Gastroesophageal sphincter (tissue), 4 donors: Measurements from ENCODE around the gene KNL1. TPM values are rescaled to one million over a fixed set of nuclear protein-coding genes. Genes with fewer than 3 reads are reported as not detected.
"Not testable (repeated sequence)": the region's sequence is repeated elsewhere in the genome, so short reads cannot be mapped to it uniquely, and the experiment has no call there.

ENCODE experiments used
- ATAC-seq: fragments of 150-250 bp; one replicate; pipeline ENCODE4 v1.9.1; 2016; ENCODE audit warnings: mild to moderate bottlenecking, moderate library complexity
- H3K27ac ChIP-seq, 4 donors: fragments of 200-600 bp; sonication (generic) in 3 of 4; 1 replicate in 3 of 4; 2 replicates in 1 of 4; pipeline ENCODE4 v1.5.1; 2016 to 2019
- H3K27me3 ChIP-seq: fragments of 200-600 bp; sonication (generic); one replicate; pipeline ENCODE4 v1.5.1; 2019
- H3K36me3 ChIP-seq, 2 donors: fragments of 200-600 bp; sonication (generic); one replicate each; pipeline ENCODE4 v1.5.1; 2019; ENCODE audit warnings: control low read depth in 1 of 2
- H3K4me1 ChIP-seq, 3 donors: fragments of 200-600 bp; sonication (generic); 1 replicate in 2 of 3; 2 replicates in 1 of 3; pipeline ENCODE4 v1.5.1; 2016 to 2019; ENCODE audit warnings: control low read depth in 2 of 3
- H3K4me3 ChIP-seq, 2 donors: fragments of 200-600 bp; sonication (generic); one replicate each; pipeline ENCODE4 v1.5.1; 2019; ENCODE audit warnings: mild to moderate bottlenecking in 1 of 2, moderate library complexity in 1 of 2
- H3K9me3 ChIP-seq, 3 donors: fragments of 200-600 bp; sonication (generic); one replicate each; pipeline ENCODE4 v1.5.1; 2017 to 2019; ENCODE audit warnings: control low read depth in 2 of 3
- CTCF ChIP-seq, 4 experiments: fragments of 200-600 bp in 2 of 4; fragments of 450-650 bp in 2 of 4; sonication (generic) in 1 of 4; IDR thresholded peaks; one replicate each; pipeline ENCODE4 v1.5.1; 2017 to 2019; ENCODE audit warnings: antibody characterized with exemption in 4 of 4, mild to moderate bottlenecking in 2 of 4, moderate library complexity in 2 of 4
- EP300 ChIP-seq: sonication (generic); formaldehyde crosslinking; IDR thresholded peaks from one replicate; pipeline ENCODE4 v1.6.1; 2017; ENCODE audit warnings: antibody characterized with exemption, mild to moderate bottlenecking
- POLR2A ChIP-seq, 2 donors: fragments of 450-650 bp; IDR thresholded peaks; one replicate each; pipeline ENCODE4 v1.6.1; 2017; ENCODE audit warnings: antibody characterized with exemption in 2 of 2, mild to moderate bottlenecking in 2 of 2, moderate library complexity in 1 of 2
- POLR2AphosphoS5 ChIP-seq: sonication (generic); formaldehyde crosslinking; IDR thresholded peaks from one replicate; pipeline ENCODE4 v1.6.1; 2017; ENCODE audit warnings: antibody characterized with exemption
- WGBS, 2 donors: methylation state at CpG; one replicate each; pipeline ENCODE4 v1.1.5; 2018; ENCODE audit warnings: low coverage in 1 of 2; 5-methylcytosine and 5-hydroxymethylcytosine counted together
- total RNA-seq, 4 donors: library from RNA; depleted of rRNA; stranded (reverse); fragments of >200 nt; gene quantifications; one replicate each; pipeline ENCODE4 v1.1.0, GENCODE V29; 2016

KNL1 gene
- total RNA-seq, 4 donors from 2014 or later: 0.23 to 0.89 (median 0.57) TPM

GRCh38 chr15:40639677-40640076, 45.6 kb downstream of the KNL1 start:
- Histone ChIP-seq H3K9me3 (no peaks in the 10 kb centered on the region), H3K27ac (no peak overlapping the region), H3K36me3 (no peaks in the 10 kb centered on the region), H3K4me1 (no peaks in the 10 kb centered on the region), H3K27me3 (no peaks in the 10 kb centered on the region), H3K4me3 (no peak overlapping the region)
- TF ChIP-seq POLR2AphosphoS5 (no peak), POLR2A (IDR thresholded peaks at IDR 0.05) (no peak), CTCF (IDR thresholded peaks at IDR 0.05) (no peak)
- ATAC-seq: no peak
- 98 to 100% methylated on average over 4 to 5 of the region's 5 CpGs for WGBS, 2 donors

- 95 to 100% methylated on average over 1 of the region's 1 CpG for WGBS, 2 donors
- no peak overlapping the region for H3K27ac ChIP-seq
- H3K36me3 ChIP-seq: no peaks in the 10 kb centered on the region
- H3K4me3 ChIP-seq: no peak overlapping the region
- H3K27me3 ChIP-seq: no peaks in the 10 kb centered on the region
- no peak for TF ChIP-seq CTCF (IDR thresholded peaks at IDR 0.05)
- TF ChIP-seq EP300: no peak
- TF ChIP-seq POLR2AphosphoS5: no peak
- TF ChIP-seq POLR2A (IDR thresholded peaks at IDR 0.05): no peak
- no peaks in the 10 kb centered on the region for H3K9me3 ChIP-seq
- ATAC-seq: no peak
- H3K4me1 ChIP-seq: no peaks in the 10 kb centered on the region
Measured at GRCh38 chr15:40647523-40647922, 53.5 kb downstream of the KNL1 start.

- no peak overlapping the region for H3K27ac ChIP-seq
- no peaks in the 10 kb centered on the region for H3K9me3 ChIP-seq
- TF ChIP-seq POLR2A (IDR thresholded peaks at IDR 0.05): no peak
- H3K4me3 ChIP-seq: no peak overlapping the region
- H3K27me3 ChIP-seq: no peaks in the 10 kb centered on the region
- H3K4me1 ChIP-seq: no peaks in the 10 kb centered on the region
- H3K36me3 ChIP-seq: no peaks in the 10 kb centered on the region
- ATAC-seq: no peak
Measured at GRCh38 chr15:40650479-40650878, 56.4 kb downstream of the KNL1 start.

GRCh38 chr15:40660686-40661085, 66.6 kb downstream of the KNL1 start:
- Histone ChIP-seq H3K9me3 (no peaks in the 10 kb centered on the region), H3K36me3 (no peaks in the 10 kb centered on the region), H3K27me3 (no peaks in the 10 kb centered on the region), H3K27ac (no peak overlapping the region), H3K4me1 (no peaks in the 10 kb centered on the region), H3K4me3 (no peak overlapping the region)
- no peak for ATAC-seq
- no peak for TF ChIP-seq CTCF (IDR thresholded peaks at IDR 0.05)
- TF ChIP-seq EP300: no peak
- TF ChIP-seq POLR2A (IDR thresholded peaks at IDR 0.05): no peak
- TF ChIP-seq POLR2AphosphoS5: no peak
- WGBS, 2 donors: 86 to 95% methylated on average over 2 to 4 of the region's 5 CpGs

GRCh38 chr15:40664909-40665308, 70.9 kb downstream of the KNL1 start:
- Histone ChIP-seq H3K4me3 (no peak overlapping the region), H3K9me3 (no peaks in the 10 kb centered on the region), H3K27ac (no peak overlapping the region), H3K4me1 (no peaks in the 10 kb centered on the region), H3K27me3 (no peaks in the 10 kb centered on the region), H3K36me3 (no peaks in the 10 kb centered on the region)
- ATAC-seq: no peak
- TF ChIP-seq CTCF (IDR thresholded peaks at IDR 0.05) (no peak), EP300 (no peak), POLR2A (IDR thresholded peaks at IDR 0.05) (no peak), POLR2AphosphoS5 (no peak)
- WGBS, 2 donors: 94 to 100% methylated on average over 2 to 7 of the region's 7 CpGs

- H3K4me3 ChIP-seq, ATAC-seq: not testable (repeated sequence)
- WGBS, 2 donors: 94 to 96% methylated on average over 3 to 4 of the region's 6 CpGs
Measured at GRCh38 chr15:40676290-40676689, 82.2 kb downstream of the KNL1 start.

GRCh38 chr15:40676906-40677305, 82.9 kb downstream of the KNL1 start:
- not testable (repeated sequence) for ATAC-seq, H3K9me3 ChIP-seq, H3K27me3 ChIP-seq, H3K4me1 ChIP-seq, H3K27ac ChIP-seq, H3K4me3 ChIP-seq, H3K36me3 ChIP-seq
- no CpG with 5 or more reads among the region's 38 CpGs for WGBS, 2 donors

More at GRCh38 chr15:40676290-40676689, 82.2 kb downstream of the KNL1 start:
- not testable (repeated sequence) for H3K27me3 ChIP-seq, H3K9me3 ChIP-seq, H3K36me3 ChIP-seq, H3K4me1 ChIP-seq, H3K27ac ChIP-seq
